A549 (cell line): ENCODE measurements around the gene LGALS1. TPM values are rescaled to one million over a fixed set of nuclear protein-coding genes. Genes with fewer than 3 reads are reported as not detected.

Experiments
- ATAC-seq, 2 experiments: fragments of 200-7000 bp in 1 of 2; fragments of >200 bp in 1 of 2; cut with Nextera tagmentation in 1 of 2; cut with Tn5 transposase in 1 of 2; 3 replicates each; pipeline versions ENCODE4 v1.8.0 to v1.9.1; 2018 to 2020; ENCODE audit warnings: mild to moderate bottlenecking in 1 of 2, moderate library complexity in 1 of 2
- CTCF ChIA-PET: fragments of 300-600 bp; sonication (Branson Sonifier 250); formaldehyde crosslinking; extraction: SDS; loops from one replicate; lab custom pipeline; 2021; ENCODE audit warnings: antibody characterized with exemption, inconsistent platforms; lab: Yijun Ruan, JAX
- POLR2A ChIA-PET: fragments of 350-600 bp; formaldehyde crosslinking; extraction: SDS; loops from one replicate; lab custom pipeline; 2021; ENCODE audit warnings: antibody characterized with exemption, inconsistent platforms; lab: Yijun Ruan, JAX
- DNase-seq, 2 experiments: peaks; one replicate each; pipeline versions ENCODE4 v3.0.0 to v3.0.0-alpha.2; 2011 to 2016; ENCODE audit warnings: low read depth in 1 of 2, low spot score in 1 of 2
- FAIRE-seq: peaks from 2 replicates; lab custom pipeline; 2011; peaks lifted over from hg19 to GRCh38; lab: Jason Lieb, UNC
- H3K27ac ChIP-seq, 2 experiments: fragments of >200 bp; sonication (Bioruptor Twin); formaldehyde crosslinking; 3 replicates each; pipeline ENCODE4 v1.5.1; 2016 to 2017
- H3K4me1 ChIP-seq: fragments of >200 bp; sonication (Bioruptor Twin); formaldehyde crosslinking; 3 replicates; pipeline ENCODE4 v1.6.1; 2016
- H3K4me2 ChIP-seq: fragments of >200 bp; sonication (Bioruptor Twin); formaldehyde crosslinking; 3 replicates; pipeline ENCODE4 v1.6.1; 2016
- H3K4me3 ChIP-seq: fragments of >200 bp; sonication (Bioruptor Twin); formaldehyde crosslinking; 3 replicates; pipeline ENCODE4 v1.5.1; 2016
- H3K9me3 ChIP-seq: fragments of >200 bp; sonication (Bioruptor Twin); formaldehyde crosslinking; 3 replicates; pipeline ENCODE4 v1.6.1; 2016
- BCL3 ChIP-seq: fragments of >200 bp; sonication (Bioruptor Twin); formaldehyde crosslinking; IDR thresholded peaks from 3 replicates; pipeline ENCODE4 v1.6.1; 2016
- CBX2 ChIP-seq: fragments of 200-600 bp; sonication (generic); IDR thresholded peaks from 2 replicates; pipeline ENCODE4 v1.6.1; 2016; ENCODE audit warnings: low read depth, mild to moderate bottlenecking, borderline replicate concordance
- CBX8 ChIP-seq: fragments of 200-600 bp; sonication (generic); IDR thresholded peaks from 2 replicates; pipeline ENCODE4 v1.6.1; 2016
- CTCF ChIP-seq: fragments of >200 bp; sonication (Bioruptor Twin); formaldehyde crosslinking; IDR thresholded peaks from 3 replicates; pipeline ENCODE4 v1.5.1; 2016
- EHF ChIP-seq: fragments of 250-450 bp; sonication (Bioruptor Pico); IDR thresholded peaks from 2 replicates; pipeline ENCODE4 v1.5.0; 2020; ENCODE audit warnings: mild to moderate bottlenecking
- ESRRA ChIP-seq: fragments of 150-350 bp; IDR thresholded peaks from 2 replicates; pipeline ENCODE4 v1.6.1; 2014; ENCODE audit warnings: mild to moderate bottlenecking, low read length, borderline replicate concordance
- FOSL2 ChIP-seq, 2 experiments: fragments of 450-650 bp in 1 of 2; fragments of >200 bp in 1 of 2; sonication (Bioruptor Twin) in 1 of 2; formaldehyde crosslinking; IDR thresholded peaks; 2 replicates each; pipeline versions ENCODE4 v1.5.0 to v1.6.1; 2016 to 2020; ENCODE audit warnings: mild to moderate bottlenecking in 1 of 2, moderate library complexity in 1 of 2
- FOXS1 ChIP-seq: fragments of 250-450 bp; sonication (Bioruptor Pico); IDR thresholded peaks from 2 replicates; pipeline ENCODE4 v1.5.0; 2020; ENCODE audit warnings: mild to moderate bottlenecking, moderate library complexity
- HES2 ChIP-seq: fragments of >200 bp; sonication (Bioruptor Twin); formaldehyde crosslinking; IDR thresholded peaks from 2 replicates; pipeline ENCODE4 v1.6.1; 2016
- JUNB ChIP-seq: fragments of >200 bp; sonication (Bioruptor Twin); formaldehyde crosslinking; IDR thresholded peaks from 2 replicates; pipeline ENCODE4 v1.6.1; 2016
- PBX3 ChIP-seq: IDR thresholded peaks from 2 replicates; pipeline ENCODE4 v1.6.1; 2012
- RAD21 ChIP-seq, 2 experiments: fragments of >200 bp in 1 of 2; sonication (Bioruptor Twin) in 1 of 2; formaldehyde crosslinking in 1 of 2; IDR thresholded peaks in 1 of 2; conservative IDR thresholded peaks in 1 of 2; 2 replicates in 1 of 2; 3 replicates in 1 of 2; pipeline ENCODE4 v1.6.1; 2012 to 2018; ENCODE audit warnings: inconsistent platforms in 1 of 2
- TFCP2L1 ChIP-seq: fragments of 250-450 bp; sonication (Bioruptor Pico); IDR thresholded peaks from 2 replicates; pipeline ENCODE4 v1.5.0; 2021; ENCODE audit warnings: mild to moderate bottlenecking
- TP53 ChIP-seq: fragments of 250-450 bp; sonication (Bioruptor Pico); IDR thresholded peaks from 2 replicates; pipeline ENCODE4 v1.5.0; 2021; ENCODE audit warnings: mild to moderate bottlenecking, moderate library complexity
- USF2 ChIP-seq: fragments of 450-650 bp; IDR thresholded peaks from 2 replicates; pipeline ENCODE4 v1.6.1; 2014; ENCODE audit warnings: antibody characterized with exemption
- ZFP36 ChIP-seq: fragments of 450-650 bp; IDR thresholded peaks from 2 replicates; pipeline ENCODE4 v1.6.1; 2014; ENCODE audit warnings: borderline replicate concordance; ENCODE audit not compliant: partially characterized antibody
- ZSCAN20 ChIP-seq: fragments of 250-450 bp; sonication (Bioruptor Pico); IDR thresholded peaks from 2 replicates; pipeline ENCODE4 v1.8.0; 2022; ENCODE audit warnings: mild to moderate bottlenecking, moderate library complexity
- WGBS: methylation state at CpG from one replicate; pipeline ENCODE4 v1.1.6; 2017; ENCODE audit errors: missing lambda C conversion rate; 5-methylcytosine and 5-hydroxymethylcytosine counted together
- polyA plus RNA-seq, 4 experiments: library from polyadenylated mRNA; depleted of rRNA in 3 of 4; stranded (reverse); fragments of >200 nt; fragmentation: RNase III in 1 of 4; extraction: RNeasy Plus Mini Kit Qiagen cat#74134 plus additional on column Dnase treatment in 1 of 4; gene quantifications; 2 replicates in 3 of 4; 3 replicates in 1 of 4; pipeline ENCODE4 v1.2.3, GENCODE V29; 2011 to 2017

Gene LGALS1
- polyA plus RNA-seq, 2 of the 4 experiments (the other 2 are of a cell fraction), result 584 to 1,477 TPM

GRCh38 chr22:37631448-37632173 lies 43.8 kb upstream of the LGALS1 start:
- CTCF ChIA-PET, result interaction anchor here (0.6 to 11.4 kb wide), 10 partner anchors 10 to 161 kb away, joined by 3 to 129 read pairs (median 4); partner anchors contain the start of genes GGA1, SH3BP1 and TRIOBP
- DNase-seq, result no peak
- H3K27ac ChIP-seq, result no peak overlapping the region
- no peak overlapping the region for H3K4me2 ChIP-seq
- FAIRE-seq, result no peak
- 97% methylated on average over 11 of the region's 19 CpGs for WGBS
- POLR2A ChIA-PET, result no interaction called here
- H3K4me3 ChIP-seq, result no peak overlapping the region
- TF ChIP-seq FOSL2 (IDR thresholded peaks at IDR 0.05), result no peak
- no peak for TF ChIP-seq FOSL2 (CRISPR knock-in tag; IDR thresholded peaks at IDR 0.05)
- TF ChIP-seq EHF (CRISPR knock-in tag), result no peak
- no peak for TF ChIP-seq BCL3
- TF ChIP-seq CBX8, result no peak
- TF ChIP-seq USF2, result no peak
- TF ChIP-seq CBX2, result no peak
- TF ChIP-seq RAD21 (conservative IDR thresholded peaks at IDR 0.05 in 1 of 2, IDR thresholded peaks at IDR 0.05 in 1 of 2), result no peak
- no peak for TF ChIP-seq TP53 (CRISPR knock-in tag)
- ATAC-seq, result no peak
- no peaks in the 10 kb centered on the region for H3K9me3 ChIP-seq
- H3K4me1 ChIP-seq, result no peaks in the 10 kb centered on the region

- no peak for DNase-seq
- 92% methylated on average over 6 of the region's 14 CpGs for WGBS
- H3K9me3 ChIP-seq, result no peaks in the 10 kb centered on the region
- no peak overlapping the region for H3K4me3 ChIP-seq
- CTCF ChIA-PET, result interaction anchor here (0.6 to 11.4 kb wide), 7 partner anchors 10 to 159 kb away, joined by 3 to 129 read pairs (median 3); partner anchors contain the start of genes SH3BP1 and TRIOBP
- H3K27ac ChIP-seq, result no peak overlapping the region
- H3K4me2 ChIP-seq, result no peak overlapping the region
- no peaks in the 10 kb centered on the region for H3K4me1 ChIP-seq
- no peak for ATAC-seq
- TF ChIP-seq HES2 (no peak), ZFP36 (no peak), TFCP2L1 (CRISPR knock-in tag) (no peak), CTCF (no peak), PBX3 (no peak), JUNB (no peak), FOXS1 (CRISPR knock-in tag) (no peak), ESRRA (no peak), ZSCAN20 (no peak)
- no peak for FAIRE-seq
- POLR2A ChIA-PET, result interaction anchor here (0.5 kb wide), 1 partner anchor 11 kb away, joined by 3 read pairs; no protein-coding TSS in a partner anchor
These were observed 43.0 kb upstream of the LGALS1 start for GRCh38 chr22:37632174-37633088.
